GM12892 (cell line): ENCODE measurements around the gene INPP4B.

Experiments
- POLR2A ChIP-seq: IDR thresholded peaks from 2 replicates; pipeline ENCODE4 v1.6.1; 2011; ENCODE audit warnings: low read depth, low read length, control low read depth
- POLR2AphosphoS5 ChIP-seq: IDR thresholded peaks from 2 replicates; pipeline ENCODE4 v1.6.1; 2011; ENCODE audit warnings: low read depth, low read length, control low read depth

- TF ChIP-seq POLR2A: no peak
- no peak for TF ChIP-seq POLR2AphosphoS5
Measured at GRCh38 chr4:142886566-142886965, 40.5 kb upstream of the INPP4B start.
